K562 (cell line): ENCODE results near the gene PLEKHF1. TPM values are rescaled to one million over a fixed set of nuclear protein-coding genes. Genes with fewer than 3 reads are reported as not detected.

Experiments
- ATAC-seq: fragments of 200-7000 bp; cut with Tn5 transposase; 3 replicates; pipeline ENCODE4 v1.9.1; 2020; ENCODE audit warnings: moderate library complexity
- BruUV-seq: library from RNA; stranded (reverse); fragments of 400-500 nt; replicated peaks from 2 replicates; lab custom pipeline; 2021; lab: Mats Ljungman, UMichigan
- CTCF ChIA-PET: fragments of 300-600 bp; formaldehyde crosslinking; extraction: SDS; loops from one replicate; lab custom pipeline; 2021; ENCODE audit warnings: low intra/inter-chr PET ratio; lab: Yijun Ruan, JAX
- POLR2A ChIA-PET: fragments of 300-600, 350-650 bp; sonication (Branson Sonifier 250); formaldehyde crosslinking; extraction: SDS; loops from one replicate; lab custom pipeline; 2021; ENCODE audit warnings: antibody characterized with exemption, inconsistent platforms; lab: Yijun Ruan, JAX
- DNase-seq, 4 experiments: peaks; one replicate each; pipeline versions ENCODE4 v3.0.0 to v3.0.0-alpha.2; 2011 to 2018; ENCODE audit warnings: low spot score in 3 of 4, mixed read lengths in 3 of 4; ENCODE audit errors: extremely low read depth in 1 of 4
- FAIRE-seq: peaks from 2 replicates; lab custom pipeline; 2011; peaks lifted over from hg19 to GRCh38; lab: Jason Lieb, UNC
- H2AFZ ChIP-seq: 2 replicates; pipeline ENCODE4 v1.6.0; 2011; ENCODE audit warnings: low read depth, low read length, control low read depth, inconsistent platforms
- H3K27ac ChIP-seq: fragments of 200-600 bp; 3 replicates; pipeline ENCODE4 v1.8.0; 2011; ENCODE audit warnings: low read depth, mild to moderate bottlenecking, control low read depth, inconsistent platforms, low read length, moderate library complexity, mixed read lengths; ENCODE audit errors: extremely low read depth
- H3K27me3 ChIP-seq, 2 experiments: fragments of 300-600 bp in 1 of 2; 2 replicates in 1 of 2; 3 replicates in 1 of 2; pipeline versions ENCODE4 v1.6.0 to v1.8.0; 2011; ENCODE audit warnings: inconsistent platforms in 2 of 2, low read length in 2 of 2, mild to moderate bottlenecking in 1 of 2, mixed read lengths in 1 of 2, moderate library complexity in 1 of 2; ENCODE audit not compliant: control insufficient read depth in 2 of 2, insufficient read depth in 2 of 2
- H3K36me3 ChIP-seq: fragments of 300-600 bp; 3 replicates; pipeline ENCODE4 v1.8.0; 2011; ENCODE audit warnings: mild to moderate bottlenecking, low read length, inconsistent platforms; ENCODE audit not compliant: control insufficient read depth, insufficient read depth
- H3K4me1 ChIP-seq, 2 experiments: fragments of 200-600 bp in 1 of 2; replicated peaks in 1 of 2; 2 replicates in 1 of 2; 3 replicates in 1 of 2; pipeline versions ENCODE4 v1.5.1 to v1.8.0; 2011; ENCODE audit warnings: inconsistent platforms in 2 of 2, low read length in 2 of 2, mild to moderate bottlenecking in 1 of 2, mixed read lengths in 1 of 2, moderate library complexity in 1 of 2; ENCODE audit not compliant: control insufficient read depth in 2 of 2, insufficient read depth in 2 of 2
- H3K4me2 ChIP-seq: 2 replicates; pipeline ENCODE4 v1.6.1; 2011; ENCODE audit warnings: low read length, control low read depth, inconsistent platforms, mixed read lengths; ENCODE audit not compliant: insufficient read depth
- H3K4me3 ChIP-seq: fragments of 200-600 bp; sonication (generic), shearing (Covaris generic); 2 replicates; pipeline ENCODE4 v1.5.1; 2016; ENCODE audit warnings: control low read depth, inconsistent platforms
- H3K79me2 ChIP-seq: fragments of 200-600 bp; 3 replicates; pipeline ENCODE4 v1.8.0; 2011; ENCODE audit warnings: low read length, inconsistent platforms; ENCODE audit not compliant: control insufficient read depth, insufficient read depth
- H3K9ac ChIP-seq, 2 experiments: 2 replicates each; pipeline versions ENCODE4 v1.6.0 to v1.6.1; 2011; ENCODE audit warnings: low read depth in 2 of 2, low read length in 2 of 2, control low read depth in 1 of 2, inconsistent platforms in 1 of 2, mild to moderate bottlenecking in 1 of 2, mixed read lengths in 1 of 2; ENCODE audit not compliant: insufficient read depth in 1 of 2
- H3K9me1 ChIP-seq: one replicate; pipeline ENCODE4 v1.6.0; 2011; ENCODE audit warnings: inconsistent platforms, mild to moderate bottlenecking, low read length, moderate library complexity; ENCODE audit not compliant: control insufficient read depth, insufficient read depth
- H3K9me3 ChIP-seq: replicated peaks from 2 replicates; pipeline ENCODE4 v1.5.1; 2011; ENCODE audit warnings: low read depth, low read length, inconsistent platforms; ENCODE audit not compliant: control insufficient read depth, insufficient read depth
- H4K20me1 ChIP-seq: replicated peaks from 2 replicates; pipeline ENCODE4 v1.6.1; 2011; ENCODE audit warnings: low read length, inconsistent platforms, mixed read lengths; ENCODE audit not compliant: control insufficient read depth, insufficient read depth
- HDAC2 ChIP-seq: fragments of 450-650 bp; IDR thresholded peaks from 2 replicates; pipeline ENCODE4 v1.6.1; 2016; ENCODE audit warnings: mild to moderate bottlenecking
- POLR2AphosphoS2 ChIP-seq: IDR thresholded peaks from 2 replicates; pipeline ENCODE4 v1.6.1; 2012; ENCODE audit warnings: low read length, improper control_type of control experiment
- POLR2G ChIP-seq: fragments of 200-400 bp; formaldehyde crosslinking; IDR thresholded peaks from 2 replicates; pipeline ENCODE4 v1.6.1; 2017; ENCODE audit warnings: low read depth, mild to moderate bottlenecking, antibody characterized with exemption, low read length, moderate library complexity
- RBFOX2 ChIP-seq: fragments of 200-400 bp; formaldehyde crosslinking; IDR thresholded peaks from 2 replicates; pipeline ENCODE4 v1.6.1; 2017; ENCODE audit warnings: low read depth, mild to moderate bottlenecking, low read length, moderate library complexity
- WGBS: fragments of 100-300 bp; shearing (Covaris generic); methylation state at CpG from one replicate; pipeline ENCODE4 v1.1.6; 2016; ENCODE audit warnings: low coverage, mixed read lengths; ENCODE audit not compliant: insufficient coverage; ENCODE audit errors: missing lambda C conversion rate; 5-methylcytosine and 5-hydroxymethylcytosine counted together
- in situ Hi-C: fragments of 300-500 bp; cut with MboI; formaldehyde crosslinking; loops from 4 replicates; pipeline ENCODE4 v1.15.0; 2018; ENCODE audit warnings: inconsistent platforms, mixed read lengths
- intact Hi-C: fragments of 100-400 bp; cut with micrococcal nuclease; formaldehyde crosslinking; loops from 2 replicates; pipeline ENCODE4 v1.14.2; 2022
- polyA plus RNA-seq, 8 experiments: library from polyadenylated mRNA; depleted of rRNA in 4 of 8; stranded (reverse) in 5 of 8; unstranded in 3 of 8; fragments of >200 nt; fragmentation: Nextera tagmentation in 2 of 8; fragmentation: Illumina TruSeq in 1 of 8; extraction: Ambion mirVana in 2 of 8; extraction: Trizol in 1 of 8; gene quantifications; 2 replicates each; pipeline versions ENCODE4 v1.2.1 to v1.2.3, GENCODE V29; 2011 to 2014; ENCODE audit warnings: inconsistent platforms in 1 of 8, missing spikeins in 1 of 8
- total RNA-seq, 7 experiments: library from RNA; depleted of rRNA in 6 of 7; stranded (reverse); fragments of >200 nt in 6 of 7; fragmentation: Illumina TruSeq in 2 of 7; extraction: Trizol in 2 of 7; gene quantifications; 2 replicates each; pipeline versions ENCODE4 v1.2.1 to v1.2.3, GENCODE V29; 2011 to 2021; ENCODE audit warnings: low replicate concordance in 1 of 7

The PLEKHF1 gene
- total and polyA plus RNA-seq, 9 of the 15 experiments (the other 6 are each of a cell fraction or from before 2014, with no cell fraction given) = 0.07 to 13.4 (median 3.9) TPM; not detected in 1

- POLR2A ChIA-PET = interaction anchor here (0.5 to 1.8 kb wide), 6 partner anchors 9 to 1272 kb away, joined by 3 to 9 read pairs (median 4); partner anchors contain the start of gene POP4
- H3K9ac ChIP-seq = no peak overlapping the region
- H3K27ac ChIP-seq = no peak overlapping the region
- in situ Hi-C loops = no loop called here
- H3K4me2 ChIP-seq = no peak overlapping the region
- no peaks in the 10 kb centered on the region for H3K9me3 ChIP-seq
- no peaks in the 10 kb centered on the region for H3K9me1 ChIP-seq
- BruUV-seq = no TSS peak
- H3K4me1 ChIP-seq = peaks cover 0 to 7% of the 10 kb centered on the region in 2 experiments; a peak in 1 of 5 replicates
- intact Hi-C loops = no loop called here
- H3K79me2 ChIP-seq = no peaks in the 10 kb centered on the region
- WGBS = 84% methylated on average over 16 of the region's 16 CpGs
- FAIRE-seq (no peak), DNase-seq (no peak), ATAC-seq (peak; percentile 18)
- no peaks in the 10 kb centered on the region for H4K20me1 ChIP-seq
- TF ChIP-seq RBFOX2 (peak; percentile 53), POLR2AphosphoS2 (peak; percentile 46; the same call in 1 of the 2 replicates), HDAC2 (no peak), POLR2G (peak; percentile 54)
- peaks cover 48% of the 10 kb centered on the region; the same call in 2 of the 3 replicates for H3K36me3 ChIP-seq
- H2AFZ ChIP-seq = no peak overlapping the region
- no peak overlapping the region for H3K4me3 ChIP-seq
- H3K27me3 ChIP-seq = no peaks in the 10 kb centered on the region
- CTCF ChIA-PET = no interaction called here
Observed at GRCh38 chr19:29616541-29616940, 48.7 kb upstream of the PLEKHF1 start.
